Upper lobe of left lung (tissue), 6 donors: Measurements from ENCODE around the gene WDTC1. TPM values are rescaled to one million over a fixed set of nuclear protein-coding genes. Genes with fewer than 3 reads are reported as not detected.
A peak's percentile ranks its signal among the peaks of the same experiment; 100 is the strongest.

ENCODE experiments used
- ATAC-seq, 2 donors: fragments of 200-7000 bp; cut with Tn5 transposase; one replicate each; pipeline ENCODE4 v1.9.1; 2022; ENCODE audit warnings: mild to moderate bottlenecking in 2 of 2, moderate library complexity in 2 of 2; ENCODE audit not compliant: low FRiP score in 2 of 2
- DNase-seq, 2 donors: peaks; one replicate each; pipeline ENCODE4 v3.0.0-alpha.2; 2019 to 2020
- H3K27ac ChIP-seq, 4 donors: fragments of 200-600 bp; sonication (generic); one replicate each; pipeline ENCODE4 v1.5.1; 2016 to 2019
- H3K27me3 ChIP-seq, 4 donors: fragments of 200-600 bp; sonication (generic); one replicate each; pipeline ENCODE4 v1.5.1; 2017 to 2019
- H3K36me3 ChIP-seq, 4 donors: fragments of 200-600 bp; sonication (generic); one replicate each; pipeline ENCODE4 v1.5.1; 2016 to 2019
- H3K4me1 ChIP-seq, 4 donors: fragments of 200-600 bp; sonication (generic); one replicate each; pipeline ENCODE4 v1.5.1; 2018 to 2019
- H3K4me3 ChIP-seq, 4 donors: fragments of 200-600 bp; sonication (generic); one replicate each; pipeline ENCODE4 v1.5.1; 2017 to 2019; ENCODE audit warnings: mild to moderate bottlenecking in 2 of 4, moderate library complexity in 1 of 4
- H3K9me3 ChIP-seq, 4 donors: fragments of 200-600 bp; sonication (generic); one replicate each; pipeline ENCODE4 v1.5.1; 2018 to 2019
- CTCF ChIP-seq, 6 experiments: fragments of 450-650 bp in 4 of 6; fragments of 200-600 bp in 2 of 6; sonication (generic) in 2 of 6; IDR thresholded peaks; one replicate each; pipeline ENCODE4 v1.5.1; 2016 to 2019; ENCODE audit warnings: antibody characterized with exemption in 6 of 6
- EP300 ChIP-seq, 4 donors: sonication (generic); formaldehyde crosslinking; IDR thresholded peaks; one replicate each; pipeline ENCODE4 v1.5.1; 2017; ENCODE audit warnings: antibody characterized with exemption in 4 of 4, control low read depth in 2 of 4
- POLR2A ChIP-seq, 4 donors: fragments of 450-650 bp; IDR thresholded peaks; one replicate each; pipeline ENCODE4 v1.5.1; 2016 to 2017; ENCODE audit warnings: antibody characterized with exemption in 4 of 4, mild to moderate bottlenecking in 2 of 4
- POLR2AphosphoS5 ChIP-seq, 2 donors: sonication (generic); formaldehyde crosslinking; IDR thresholded peaks; one replicate each; pipeline ENCODE4 v1.5.1; 2017; ENCODE audit warnings: antibody characterized with exemption in 2 of 2
- WGBS, 2 donors: methylation state at CpG; one replicate each; pipeline ENCODE4 v1.1.5; 2017 to 2018; 5-methylcytosine and 5-hydroxymethylcytosine counted together
- total RNA-seq, 6 donors: library from RNA; depleted of rRNA in 4 of 6; stranded (reverse); fragments of >200 nt in 4 of 6; gene quantifications; one replicate each; pipeline versions ENCODE4 v1.1.0 to v1.2.1, GENCODE V29; 2016 to 2021
- donor health status: DM: no; HTN: no; CAD: no; lungs with moderate emphysema.
- donor health status: DM: no; HTN: yes; CAD: no; lungs with severe emphysema.

The WDTC1 gene
- total RNA-seq, 6 donors from 2014 or later, result 43.5 to 75.0 (median 51.8) TPM

- TF ChIP-seq POLR2A (IDR thresholded peaks at IDR 0.05) (no peak), EP300 (IDR thresholded peaks at IDR 0.05) (no peak), CTCF (IDR thresholded peaks at IDR 0.05) (no peak), POLR2AphosphoS5 (IDR thresholded peaks at IDR 0.05) (no peak)
- Histone ChIP-seq H3K36me3 (peaks cover 5 to 61% (median 44%) of the 10 kb centered on the region in 4 donors), H3K4me1 (peaks cover 1 to 4% (median 2%) of the 10 kb centered on the region in 4 donors), H3K9me3 (no peaks in the 10 kb centered on the region), H3K4me3 (no peak overlapping the region), H3K27me3 (no peaks in the 10 kb centered on the region), H3K27ac (no peak overlapping the region)
- ATAC-seq (peak in 1 of 2 donors; percentile 4), DNase-seq (no peak)
- WGBS, 2 donors, result 86 to 92% methylated on average over 5 to 11 of the region's 11 CpGs
Observed at GRCh38 chr1:27306071-27306470, 71.6 kb downstream of the WDTC1 start.

- Histone ChIP-seq H3K4me3 (no peak overlapping the region), H3K4me1 (no peaks in the 10 kb centered on the region), H3K36me3 (peaks cover 5 to 53% (median 35%) of the 10 kb centered on the region in 4 donors), H3K27ac (no peak overlapping the region), H3K9me3 (no peaks in the 10 kb centered on the region), H3K27me3 (no peaks in the 10 kb centered on the region)
- WGBS, 2 donors, result 83 to 92% methylated on average over 7 to 11 of the region's 11 CpGs
- DNase-seq (no peak), ATAC-seq (peak in 1 of 2 donors; percentile 38)
- TF ChIP-seq POLR2AphosphoS5 (IDR thresholded peaks at IDR 0.05), result no peak
- no peak for TF ChIP-seq POLR2A (IDR thresholded peaks at IDR 0.05)
- TF ChIP-seq CTCF (IDR thresholded peaks at IDR 0.05), result no peak
- no peak for TF ChIP-seq EP300 (IDR thresholded peaks at IDR 0.05)
Observed at GRCh38 chr1:27306892-27307761, 72.7 kb downstream of the WDTC1 start.

GRCh38 chr1:27307874-27308598, 73.6 kb downstream of the WDTC1 start:
- Histone ChIP-seq H3K27me3 (no peaks in the 10 kb centered on the region), H3K4me3 (no peak overlapping the region), H3K27ac (no peak overlapping the region), H3K4me1 (no peaks in the 10 kb centered on the region), H3K36me3 (peaks cover 5 to 45% (median 29%) of the 10 kb centered on the region in 4 donors), H3K9me3 (no peaks in the 10 kb centered on the region)
- no peak for ATAC-seq
- TF ChIP-seq EP300 (IDR thresholded peaks at IDR 0.05) (no peak), CTCF (IDR thresholded peaks at IDR 0.05) (no peak), POLR2A (IDR thresholded peaks at IDR 0.05) (no peak), POLR2AphosphoS5 (IDR thresholded peaks at IDR 0.05) (no peak)
- DNase-seq, result no peak
- WGBS, 2 donors, result 90 to 93% methylated on average over 5 to 6 of the region's 6 CpGs

GRCh38 chr1:27314169-27314568, 79.7 kb downstream of the WDTC1 start:
- no peak overlapping the region for H3K4me3 ChIP-seq
- DNase-seq, result no peak
- H3K4me1 ChIP-seq, result no peaks in the 10 kb centered on the region
- peaks cover 0 to 9% (median 0%) of the 10 kb centered on the region in 4 donors for H3K36me3 ChIP-seq
- ATAC-seq, result no peak
- TF ChIP-seq CTCF (IDR thresholded peaks at IDR 0.05) (no peak), EP300 (IDR thresholded peaks at IDR 0.05) (no peak), POLR2A (IDR thresholded peaks at IDR 0.05) (no peak), POLR2AphosphoS5 (IDR thresholded peaks at IDR 0.05) (no peak)
- H3K9me3 ChIP-seq, result no peaks in the 10 kb centered on the region
- no peak overlapping the region for H3K27ac ChIP-seq
- H3K27me3 ChIP-seq, result peaks cover 0 to 4% (median 0%) of the 10 kb centered on the region in 4 donors
- 80 to 84% methylated on average over 3 of the region's 3 CpGs for WGBS, 2 donors
